ENCODE measurements around the gene FHAD1.

Gene FHAD1

DNA sequence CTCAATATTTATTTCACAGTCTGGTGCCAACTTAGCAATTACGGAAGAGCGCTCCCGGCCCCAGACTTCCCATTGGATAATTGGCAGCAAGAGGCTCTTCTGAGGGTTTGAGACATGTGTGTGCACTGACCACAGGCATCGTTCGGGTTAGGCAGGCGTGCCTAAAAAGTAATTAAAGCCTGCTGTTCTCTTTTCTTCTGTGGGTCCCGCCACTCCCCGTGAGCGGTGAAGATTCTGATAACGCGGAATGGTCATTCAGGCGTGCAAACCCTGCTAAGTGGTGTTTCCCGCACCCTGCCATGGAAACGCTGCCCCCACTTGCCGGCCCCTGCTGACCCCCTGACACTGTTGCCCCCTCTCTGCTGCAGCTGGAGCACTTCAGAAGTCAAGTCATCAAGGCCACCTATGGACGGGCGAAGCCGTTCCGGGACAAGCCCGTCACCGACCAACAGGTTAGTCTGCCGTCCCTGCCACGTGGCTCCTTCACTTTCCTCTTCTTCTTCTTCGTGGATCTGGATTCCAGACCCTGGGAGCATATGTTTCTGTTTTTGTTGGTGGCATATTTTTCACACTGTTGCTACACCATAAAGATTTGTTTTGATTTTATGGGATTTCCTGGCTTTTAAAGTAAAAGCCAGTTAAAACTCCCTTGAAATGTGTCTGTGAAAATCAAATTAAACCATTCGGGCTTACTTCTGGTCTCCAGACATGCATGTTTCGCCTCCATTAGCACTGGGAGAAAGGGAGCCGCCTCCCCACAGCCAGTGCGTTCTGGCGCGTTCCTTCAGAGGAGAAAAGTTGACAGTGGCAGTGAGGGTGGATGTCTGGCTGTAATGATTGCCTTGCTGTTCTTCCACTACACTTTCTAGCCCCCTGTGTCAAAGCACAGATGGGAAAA is 79.9 kb downstream of the FHAD1 start:
- no peak for DNase-seq (ENCODE audit: low spot score)

DNA sequence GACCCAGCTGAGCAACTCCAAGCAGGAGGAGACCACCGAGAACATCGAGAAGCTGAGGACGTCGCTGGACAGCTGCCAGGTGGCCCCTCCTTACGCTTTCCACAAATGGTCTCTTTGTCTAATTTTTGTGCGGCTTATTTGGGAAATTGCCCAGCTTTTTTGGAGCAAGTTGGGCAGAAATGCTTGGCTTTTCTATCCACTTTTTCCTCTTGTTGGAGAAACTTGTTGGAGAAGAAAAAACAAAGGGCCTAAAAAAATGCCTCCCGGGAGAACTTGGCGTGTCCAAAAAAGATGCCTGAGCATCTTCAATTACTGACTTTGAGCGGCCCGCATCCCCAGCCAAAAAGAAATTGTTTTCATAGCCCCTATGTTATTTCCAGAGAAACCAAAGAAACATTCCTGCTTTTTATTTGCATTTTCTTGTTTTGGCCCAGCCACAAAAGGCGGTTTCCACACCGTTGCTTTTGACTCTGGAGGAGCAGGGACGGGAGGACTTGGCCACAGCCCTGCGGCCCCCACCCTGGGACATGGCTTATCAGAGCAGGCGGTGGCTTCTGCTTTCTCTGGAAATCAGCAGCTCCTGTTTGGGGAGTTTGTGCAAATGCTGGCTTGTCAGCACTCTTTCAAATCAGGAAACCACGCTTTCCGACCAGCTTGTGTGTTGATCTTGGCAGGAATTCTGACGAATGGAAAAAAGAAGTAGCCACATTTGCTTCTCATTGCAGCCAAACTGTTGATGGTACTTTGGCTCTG is 81.5 kb downstream of the FHAD1 start:
- DNase-seq (ENCODE audit: low spot score) = no peak

DNA sequence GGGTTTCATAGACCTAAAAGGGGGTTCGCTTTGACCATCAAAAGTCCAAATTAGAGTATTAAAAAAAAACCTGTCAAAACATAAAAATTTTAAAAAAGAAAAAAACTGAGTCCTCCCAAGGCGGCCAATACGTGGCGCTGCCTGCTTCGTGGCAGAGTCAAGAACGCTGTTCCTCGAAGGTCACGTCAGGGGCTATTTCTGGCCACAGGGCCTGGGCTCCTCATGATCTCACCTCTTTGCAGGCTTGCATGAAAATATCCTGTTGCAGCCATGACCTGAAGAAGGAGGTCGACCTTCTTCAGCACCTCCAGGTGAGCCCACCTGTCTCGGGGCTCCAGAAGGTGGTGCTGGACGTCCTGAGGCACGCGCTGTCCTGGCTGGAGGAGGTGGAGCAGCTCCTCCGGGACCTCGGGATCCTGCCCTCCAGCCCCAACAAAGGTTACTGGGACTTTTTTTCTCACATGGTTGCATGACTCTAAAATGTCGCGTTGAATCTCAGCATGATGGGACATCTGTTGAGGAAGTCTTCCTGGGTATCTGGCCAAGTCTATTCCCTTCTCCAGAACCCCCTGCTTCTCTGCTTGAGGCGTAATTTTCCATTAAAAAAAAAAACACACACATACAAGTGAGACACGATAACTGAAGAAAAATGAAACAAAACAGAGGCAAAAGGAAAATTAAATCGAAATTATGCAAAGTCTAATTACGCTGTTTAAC is 82.2 kb downstream of the FHAD1 start:
- no peak for DNase-seq (ENCODE audit: low spot score)

DNA sequence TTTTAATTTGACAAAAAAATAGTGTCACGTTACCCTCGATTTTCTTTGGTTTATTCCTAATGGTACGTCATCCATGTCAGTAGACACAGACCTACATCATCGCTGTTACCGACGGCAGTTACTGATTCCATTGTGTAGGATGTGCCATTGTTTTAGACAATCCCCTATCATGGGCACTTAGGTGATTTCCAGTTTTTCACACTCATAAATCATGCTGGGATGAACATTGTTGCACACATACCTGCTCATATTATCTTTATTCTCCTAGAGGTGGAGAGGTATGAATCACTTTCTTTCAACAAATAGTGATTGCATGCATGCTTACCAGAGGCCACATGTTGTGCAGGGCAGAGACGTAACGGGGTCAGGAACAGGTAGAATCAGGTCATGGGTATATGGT is 83.0 kb downstream of the FHAD1 start:
- DNase-seq (ENCODE audit: low spot score) = no peak

DNA sequence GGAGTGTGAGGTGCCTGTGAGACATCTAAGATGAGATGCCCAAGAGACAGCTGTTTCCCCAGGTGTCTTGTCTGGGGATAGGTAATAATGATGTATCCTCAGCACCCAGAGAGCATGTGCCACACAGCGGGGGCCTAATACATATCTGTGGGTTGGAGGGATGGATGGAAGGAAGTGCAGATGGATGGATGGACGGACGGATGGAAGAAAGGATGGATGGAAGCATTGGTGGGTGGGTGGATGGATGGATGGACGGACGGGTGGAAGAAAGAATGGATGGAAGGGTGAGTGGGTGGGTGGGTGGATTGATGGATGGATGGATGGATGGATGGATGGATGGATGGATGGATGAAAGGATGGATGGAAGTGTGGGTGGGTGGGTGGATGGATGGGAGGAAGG is 84.2 kb downstream of the FHAD1 start:
- no peak for DNase-seq (ENCODE audit: low spot score)

DNA sequence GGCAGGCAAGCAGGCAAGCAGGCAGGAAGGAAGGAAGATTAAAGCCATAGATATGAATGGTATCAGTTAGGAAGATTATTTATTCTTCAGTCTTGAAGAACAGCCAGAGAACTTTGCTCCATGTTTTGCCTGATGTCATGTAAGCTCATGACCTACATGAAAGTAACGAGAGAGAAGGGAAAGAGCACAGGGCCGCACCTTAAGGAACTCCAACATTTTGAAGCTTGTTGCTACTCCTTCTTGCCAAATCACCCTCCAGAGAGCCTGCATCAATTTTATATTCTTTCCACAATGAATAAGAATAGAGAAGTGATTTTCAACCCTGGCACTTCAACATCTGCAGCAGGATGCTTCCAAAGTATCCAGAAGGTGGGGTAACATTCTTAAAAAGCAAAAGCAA is 84.7 kb downstream of the FHAD1 start:
- no peak for DNase-seq (ENCODE audit: low spot score)

DNA sequence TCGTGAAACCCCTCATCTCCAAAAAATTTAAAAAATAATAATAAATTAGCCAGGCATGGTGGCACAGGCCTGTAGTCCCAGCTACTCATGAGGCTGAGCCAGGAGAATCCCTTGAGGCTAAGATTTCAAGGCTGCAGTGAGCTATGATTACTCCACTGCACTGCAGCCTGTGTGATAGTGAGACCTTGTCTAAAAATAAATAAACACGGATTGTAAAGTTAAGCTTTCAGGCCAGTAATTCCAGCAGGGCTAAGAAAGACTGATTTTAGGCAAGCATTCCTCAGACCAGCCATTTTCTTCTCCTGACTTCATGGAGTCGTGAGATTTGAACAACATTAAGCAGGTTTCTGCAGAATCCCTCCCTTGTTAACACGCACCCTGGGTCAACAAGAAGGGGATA is 85.5 kb downstream of the FHAD1 start:
- DNase-seq (ENCODE audit: low spot score) = no peak

DNA sequence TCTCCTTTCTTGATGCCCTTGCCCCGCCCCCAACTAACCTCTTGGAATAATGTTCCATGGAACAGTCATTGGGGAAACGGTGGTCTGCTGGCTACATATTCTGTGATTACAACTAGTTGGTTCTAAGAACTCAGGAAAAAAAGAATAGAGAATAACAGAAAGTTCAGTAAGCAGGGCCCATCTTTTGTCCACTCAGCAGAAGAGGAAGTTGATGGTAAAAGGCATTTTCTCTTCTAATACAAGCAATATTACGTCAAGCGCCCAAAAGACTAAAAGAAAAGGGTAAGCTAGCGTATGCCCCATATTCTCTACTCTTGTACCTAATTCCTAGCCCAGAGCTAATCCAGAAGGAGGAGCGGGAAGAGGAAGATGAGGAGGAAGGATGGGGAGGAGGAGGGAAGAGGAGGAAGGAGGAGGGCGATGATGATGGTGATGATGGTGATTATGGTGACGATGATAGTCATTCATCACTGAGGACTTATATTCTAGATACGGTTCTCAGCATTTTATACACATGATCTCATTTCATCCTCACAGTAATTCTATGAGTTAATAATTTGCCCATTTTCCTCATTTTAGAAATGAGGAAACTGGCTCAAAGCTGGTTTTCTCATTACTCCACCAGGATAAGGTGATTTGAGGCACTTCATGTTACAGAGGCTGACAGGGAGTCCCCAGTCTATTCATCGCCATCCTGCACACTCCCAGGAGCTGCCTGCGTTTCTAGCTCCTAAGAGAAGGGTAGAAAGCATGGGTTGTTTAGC is 86.1 kb downstream of the FHAD1 start:
- no peak for DNase-seq (ENCODE audit: low spot score)

DNA sequence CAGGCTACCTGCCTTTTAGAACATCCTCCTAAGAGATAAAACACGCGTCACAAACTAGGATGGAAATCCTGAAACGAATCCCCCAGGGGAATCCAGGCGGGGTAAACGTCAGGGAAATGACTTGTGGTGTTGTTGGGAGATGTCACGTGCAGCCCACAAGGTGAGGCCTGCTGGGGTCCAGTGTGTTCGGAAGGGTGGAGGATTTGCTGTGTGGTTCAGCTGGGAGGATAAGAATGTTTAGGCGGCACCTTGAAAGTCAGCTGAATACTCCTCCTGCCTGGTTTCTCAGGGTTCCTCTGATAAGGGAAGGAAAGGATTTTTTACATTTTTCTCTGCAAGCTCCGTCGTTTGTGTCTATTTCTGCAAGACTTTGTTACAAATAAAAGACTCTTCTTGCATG is 88.0 kb downstream of the FHAD1 start:
- DNase-seq (ENCODE audit: low spot score) = no peak

DNA sequence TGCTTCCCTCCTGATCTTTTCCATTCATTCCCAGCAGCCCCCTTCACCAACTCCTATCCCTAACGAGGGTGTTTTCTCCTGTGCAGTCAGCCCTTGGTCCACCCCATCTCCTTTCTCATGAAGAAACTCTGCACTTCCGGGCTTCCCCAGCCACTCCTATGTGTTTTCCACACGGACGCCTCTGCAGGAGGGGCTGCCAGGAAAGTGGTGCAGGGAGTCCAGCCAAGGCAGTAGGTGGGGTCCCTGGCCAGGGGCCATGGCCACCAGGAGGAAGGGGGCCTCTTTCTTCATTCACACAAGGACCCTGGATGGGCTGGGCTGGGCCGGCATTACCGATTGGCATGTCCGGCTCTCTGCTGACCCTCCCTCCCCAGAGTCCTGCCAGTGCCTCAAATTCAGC is 89.8 kb downstream of the FHAD1 start:
- DNase-seq (ENCODE audit: low spot score) = no peak

DNA sequence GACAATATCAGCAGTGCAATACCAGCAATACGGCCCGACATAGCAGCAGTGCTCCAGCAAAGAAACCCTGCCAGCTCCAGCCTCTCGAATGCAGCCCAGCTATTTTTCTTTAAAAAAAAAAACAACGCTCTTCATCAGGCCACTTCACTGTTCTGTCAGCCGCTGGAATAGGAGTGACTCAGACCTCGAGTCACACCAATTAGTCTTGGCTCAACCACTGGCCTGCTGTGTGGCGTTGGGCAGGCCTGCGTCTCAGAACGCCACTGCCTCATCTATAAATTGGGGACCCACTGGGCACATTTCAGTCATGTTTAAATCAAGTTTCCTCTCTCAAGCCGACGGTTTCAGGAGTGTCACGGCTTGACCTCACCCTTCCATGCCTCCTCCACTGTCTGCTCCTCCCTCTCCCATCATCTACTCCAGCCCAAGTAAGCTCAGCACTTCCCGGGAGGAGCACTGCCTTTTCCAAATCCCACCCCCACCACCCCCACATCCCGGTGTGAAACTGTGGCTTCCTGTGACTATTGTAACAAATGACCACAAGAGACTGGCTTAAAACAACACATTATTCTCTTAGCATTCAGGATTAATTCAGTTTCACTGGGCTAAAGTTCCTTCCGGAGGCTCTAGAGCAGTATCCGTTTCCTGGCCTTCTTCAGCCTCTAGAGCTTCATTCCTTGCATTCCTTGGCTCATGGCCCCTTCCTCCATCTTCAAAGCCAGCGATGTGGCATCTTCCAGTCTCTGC is 90.8 kb downstream of the FHAD1 start:
- DNase-seq (ENCODE audit: low spot score) = no peak

DNA sequence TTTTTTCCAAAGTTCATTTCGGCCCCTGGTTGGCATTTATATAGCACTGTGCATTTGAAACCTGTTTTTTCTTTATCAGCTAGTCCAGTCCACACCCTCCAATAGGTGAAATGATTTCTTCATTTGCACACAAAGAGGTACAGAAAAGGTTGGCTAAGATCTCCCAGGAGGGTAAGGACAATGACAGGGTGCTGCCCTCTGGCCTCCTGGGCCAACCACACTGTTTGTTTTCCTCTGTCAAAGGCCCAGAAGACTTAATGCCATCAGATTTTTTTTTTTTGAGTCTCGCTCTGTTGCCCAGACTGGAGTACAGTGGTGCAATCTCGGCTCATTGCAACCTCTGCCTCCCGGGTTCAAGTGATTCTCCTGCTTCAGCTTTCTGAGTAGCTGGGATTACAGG is 92.5 kb downstream of the FHAD1 start:
- no peak for DNase-seq (ENCODE audit: low spot score)

DNA sequence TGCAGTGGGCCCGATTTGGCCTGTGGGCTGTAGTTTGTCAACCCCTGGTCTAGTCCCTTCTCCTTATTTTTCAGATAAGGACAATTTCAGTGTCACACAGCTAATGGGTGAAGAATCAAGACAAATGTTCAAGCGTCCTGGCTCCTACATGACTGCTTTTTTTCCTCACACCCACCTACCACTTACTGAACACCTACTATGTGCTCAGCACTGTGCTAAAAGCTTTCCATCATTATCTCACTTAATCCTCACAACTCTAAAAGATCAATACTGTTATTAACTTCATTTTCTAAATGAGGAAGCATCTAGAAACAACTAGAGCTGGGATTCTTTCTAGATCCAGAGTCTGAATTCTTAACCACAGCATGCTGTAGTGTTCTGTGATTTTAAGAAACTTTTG is 94.2 kb downstream of the FHAD1 start:
- DNase-seq (ENCODE audit: low spot score) = no peak

DNA sequence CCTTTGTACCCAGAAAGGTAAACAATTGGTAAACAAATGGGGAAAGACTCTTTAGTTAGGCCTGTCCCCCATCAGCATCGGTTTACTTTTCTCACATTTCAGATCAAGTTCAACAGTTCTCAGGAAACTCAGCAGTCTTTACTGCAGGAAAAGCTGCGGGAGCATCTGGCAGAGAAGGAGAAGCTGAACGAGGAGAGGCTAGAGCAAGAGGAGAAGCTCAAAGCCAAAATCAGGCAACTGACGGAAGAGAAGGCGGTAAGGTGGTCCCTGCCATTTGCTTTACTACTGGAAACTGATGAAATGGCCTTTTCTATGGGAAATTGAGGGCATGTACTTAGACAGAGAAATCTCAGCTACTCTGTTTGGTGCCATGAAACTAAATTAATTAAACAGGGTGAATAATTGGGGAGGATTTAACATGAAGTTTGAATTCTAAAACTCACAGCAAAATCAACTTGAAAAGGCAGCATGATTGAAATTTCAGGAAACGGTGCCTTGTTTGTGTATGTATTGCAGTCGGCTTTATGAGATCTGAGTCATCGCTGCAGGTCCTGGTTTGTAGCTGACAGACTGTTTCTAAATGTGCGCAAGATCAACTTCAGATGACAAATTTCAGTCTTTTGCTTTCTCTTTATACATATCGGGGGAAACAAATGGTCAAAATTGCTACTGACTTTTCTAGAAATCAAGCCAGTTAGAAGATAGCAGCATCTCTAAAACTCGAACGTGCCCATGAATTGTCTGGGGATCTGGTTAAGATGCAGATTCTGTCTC is 94.8 kb downstream of the FHAD1 start:
- DNase-seq (ENCODE audit: low spot score) = no peak

DNA sequence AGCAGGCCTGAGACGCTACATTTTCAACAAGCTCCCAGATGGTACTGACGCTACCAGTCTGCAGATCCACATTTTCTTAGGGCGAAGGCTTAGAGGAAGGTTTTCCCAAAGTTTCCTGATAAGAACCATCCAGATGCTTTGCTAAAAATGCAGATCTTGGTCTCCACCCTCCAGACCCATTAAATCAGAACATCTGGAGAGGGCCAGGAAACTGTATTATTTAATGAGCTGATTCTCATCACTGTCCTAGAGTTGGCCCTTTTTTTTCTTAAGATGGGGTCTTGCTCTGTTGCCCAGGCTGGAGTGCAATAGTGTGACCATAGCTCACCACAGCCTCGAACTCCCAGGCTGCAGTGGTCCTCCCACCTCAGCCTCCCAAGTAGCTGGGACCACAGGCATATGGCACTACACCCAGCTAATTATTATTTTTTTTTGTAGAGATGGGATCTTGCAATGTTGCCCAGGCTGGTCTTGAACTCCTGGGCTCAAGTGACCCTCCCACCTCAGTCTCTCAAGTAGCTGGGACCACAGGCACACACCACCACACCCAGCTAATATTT is 95.5 kb downstream of the FHAD1 start:
- DNase-seq (ENCODE audit: low spot score) = no peak

DNA sequence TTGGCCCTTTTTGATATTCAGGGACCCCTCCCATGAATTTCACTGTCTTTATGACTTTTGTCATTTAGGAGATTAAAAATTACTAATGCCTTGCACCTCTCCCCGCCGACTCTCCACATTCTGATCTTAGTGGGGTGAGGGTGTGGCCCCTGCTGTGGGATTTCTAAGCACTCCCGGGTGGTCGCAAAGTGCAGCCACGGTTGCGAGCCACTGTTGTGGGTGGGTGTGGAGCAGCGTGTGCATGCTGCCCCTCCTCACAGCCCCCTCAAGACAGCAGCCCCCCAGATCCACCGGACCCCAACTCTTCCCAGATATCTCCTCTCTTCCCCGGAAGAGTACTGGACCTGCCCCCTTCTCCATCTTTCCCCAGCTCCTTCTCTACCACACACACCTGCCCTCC is 96.1 kb downstream of the FHAD1 start:
- DNase-seq (ENCODE audit: low spot score) = no peak

DNA sequence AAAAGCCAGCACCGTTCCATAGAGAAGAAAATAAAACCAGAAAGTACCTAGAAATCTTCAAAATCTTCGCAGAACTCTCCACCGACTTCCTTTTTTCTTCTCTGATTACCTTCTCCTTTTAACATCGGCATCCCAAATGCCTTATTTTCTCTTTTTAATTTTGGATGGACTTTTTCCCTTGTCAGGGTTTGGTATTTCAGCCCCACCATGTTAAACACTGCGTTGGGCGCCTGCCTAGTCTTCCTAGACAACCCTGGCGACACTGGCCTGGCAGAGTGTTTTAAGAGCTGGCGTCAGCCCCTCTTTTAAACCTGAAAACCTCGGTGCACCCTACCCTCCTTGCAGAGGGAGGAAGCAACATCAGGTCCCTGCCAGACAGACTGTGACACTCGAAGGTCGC is 96.7 kb downstream of the FHAD1 start:
- DNase-seq (ENCODE audit: low spot score) = no peak

DNA sequence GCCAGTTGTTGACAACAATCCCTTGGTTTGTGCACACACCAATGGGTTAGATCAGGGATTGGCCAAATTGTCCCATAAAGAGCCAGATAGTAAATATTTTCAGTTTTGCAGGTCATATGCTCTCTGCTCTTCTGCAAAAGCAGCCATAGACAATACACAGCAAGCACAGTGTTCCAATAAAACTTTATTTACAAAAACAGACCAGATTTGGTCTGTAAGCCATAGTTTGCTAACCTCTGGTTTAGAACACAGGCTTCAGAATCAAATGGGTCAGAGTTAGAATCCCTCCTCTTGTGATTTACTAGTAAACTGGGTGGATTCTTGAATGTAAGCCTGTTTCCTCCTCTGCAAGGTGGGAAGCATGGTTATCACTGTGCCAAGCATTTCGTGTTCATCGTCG is 97.4 kb downstream of the FHAD1 start:
- no peak for DNase-seq (ENCODE audit: low spot score)

DNA sequence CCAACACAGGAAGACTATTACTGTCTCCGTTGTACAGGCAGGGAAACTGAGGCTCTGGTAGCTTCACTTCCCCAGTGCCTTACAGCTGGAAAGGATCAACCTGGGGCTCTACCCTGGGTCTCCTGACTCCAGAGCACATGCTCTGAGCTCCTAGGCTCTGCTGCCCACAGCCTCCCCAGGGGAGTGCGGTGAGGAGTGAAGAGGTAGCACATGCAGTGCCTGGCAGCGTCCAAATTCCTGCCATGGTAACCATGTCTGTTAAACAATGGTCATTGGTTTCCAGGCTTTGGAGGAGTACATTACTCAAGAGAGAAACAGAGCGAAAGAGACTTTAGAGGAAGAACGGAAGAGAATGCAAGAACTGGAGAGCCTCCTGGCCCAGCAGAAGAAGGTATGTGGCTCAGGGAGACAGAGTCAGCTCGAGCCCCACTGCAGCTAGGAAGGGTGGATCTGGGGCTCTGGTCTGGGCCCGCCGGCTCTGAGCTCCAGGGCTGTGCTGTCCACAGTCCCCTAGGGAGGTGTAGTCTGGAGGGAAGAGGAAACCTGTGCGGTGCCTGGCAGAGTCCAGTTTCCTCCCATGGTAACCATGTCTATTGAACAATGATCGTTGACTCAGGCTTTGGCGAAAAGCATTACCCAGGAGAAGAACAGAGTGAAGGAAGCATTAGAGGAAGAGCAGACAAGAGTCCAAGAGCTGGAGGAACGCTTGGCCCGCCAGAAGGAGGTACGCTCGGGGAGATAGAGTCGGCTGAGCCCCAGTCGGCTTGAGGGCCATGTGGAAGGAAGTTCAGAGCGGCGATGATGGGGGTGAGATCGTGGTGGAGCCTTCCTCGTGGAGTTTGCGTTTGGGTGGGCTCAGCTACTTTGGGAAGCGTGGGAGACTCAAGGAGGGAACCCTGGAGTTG is 98.0 kb downstream of the FHAD1 start:
- no peak for DNase-seq (ENCODE audit: low spot score)

All from D341Med (cell line).